NAMALWA (cell line): ENCODE measurements around the gene ITK.

Experiments used
- DNase-seq: peaks from one replicate; pipeline ENCODE4 v3.0.0-alpha.2; 2015; ENCODE audit warnings: low spot score

ITK gene

DNA sequence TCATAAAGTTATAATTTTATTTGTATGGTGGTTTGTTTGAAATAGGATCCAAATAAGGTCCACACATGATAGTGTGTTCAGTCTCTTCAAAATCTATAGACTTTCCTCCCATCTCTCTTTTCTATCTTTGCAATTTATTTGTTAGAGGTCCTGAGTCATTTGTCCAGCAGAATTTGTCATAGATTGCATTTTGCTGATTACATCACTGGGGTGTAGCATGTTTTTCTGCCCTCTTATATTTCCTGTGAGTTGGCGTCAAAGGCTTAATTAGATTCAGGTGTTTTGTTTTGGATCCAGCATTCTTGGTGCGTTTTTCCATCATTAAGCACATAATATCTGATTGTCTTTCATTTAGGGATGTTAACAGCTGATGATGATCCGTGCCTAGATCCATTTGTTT lies 100.3 kb downstream of the ITK start:
- DNase-seq = no peak

DNA sequence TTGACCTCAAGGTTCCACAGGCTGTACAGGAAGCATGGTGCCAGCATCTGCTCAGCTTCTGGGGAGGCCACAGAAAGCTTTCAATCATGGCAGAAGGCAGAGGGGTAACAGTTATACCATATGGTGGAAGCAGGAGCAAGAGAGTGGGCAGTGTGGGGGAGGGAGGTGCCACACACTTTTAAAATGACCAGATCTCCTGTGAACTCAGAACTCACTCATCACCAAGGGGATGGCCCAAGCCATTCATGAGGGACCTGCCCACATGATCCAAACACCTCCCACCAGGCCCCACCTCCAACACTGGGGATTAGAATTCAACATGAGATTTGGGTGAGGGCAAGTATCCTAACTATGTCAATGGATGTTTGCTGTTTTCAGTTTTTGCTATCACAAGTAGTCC lies 101.5 kb downstream of the ITK start:
- DNase-seq = no peak

- DNase-seq = peak; percentile 77
Observed at GRCh38 chr5:157283434-157283833, 102.8 kb downstream of the ITK start.

DNA sequence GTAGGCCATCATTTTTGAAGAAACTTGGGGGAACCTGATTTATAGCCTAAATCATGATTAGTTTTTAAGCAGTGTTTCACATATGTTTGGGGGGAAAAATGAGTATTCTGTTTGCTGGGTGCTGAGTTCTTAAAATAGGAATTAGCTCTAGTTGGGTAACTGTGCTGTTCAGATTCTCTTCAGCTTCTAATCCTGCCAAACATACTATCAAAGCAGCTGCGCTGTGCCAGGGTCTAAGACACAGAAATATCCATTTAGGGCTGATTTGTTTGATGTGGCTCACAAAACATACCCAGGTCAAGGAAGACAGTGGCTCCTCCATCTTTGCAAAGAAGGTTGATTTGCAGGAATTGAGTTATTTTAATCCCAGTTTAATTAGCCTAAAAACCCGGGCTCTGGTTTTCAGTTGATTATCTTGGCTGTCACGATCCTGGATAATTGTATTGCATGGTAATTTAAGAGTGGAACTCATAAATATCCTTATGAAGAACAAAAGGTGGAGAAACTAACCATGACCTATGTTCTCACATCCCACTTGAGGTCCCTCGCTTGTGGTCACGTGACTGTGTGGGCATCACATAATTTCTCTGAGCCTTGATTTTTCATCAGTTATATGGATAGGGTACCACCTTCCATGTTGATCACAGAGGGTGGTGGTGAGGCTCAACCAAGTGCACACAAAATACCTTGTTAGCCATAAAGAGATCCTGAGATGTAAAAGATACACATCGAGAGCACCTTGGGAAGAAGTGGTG lies 104.0 kb downstream of the ITK start:
- no peak for DNase-seq

- DNase-seq = no peak
Observed at GRCh38 chr5:157285310-157286035, 104.8 kb downstream of the ITK start.

GRCh38 chr5:157286761-157287211 lies 106.1 kb downstream of the ITK start:
- DNase-seq = no peak

- no peak for DNase-seq
Observed at GRCh38 chr5:157288405-157289163, 107.9 kb downstream of the ITK start.

GRCh38 chr5:157289164-157289819 lies 108.7 kb downstream of the ITK start:
- no peak for DNase-seq

DNA sequence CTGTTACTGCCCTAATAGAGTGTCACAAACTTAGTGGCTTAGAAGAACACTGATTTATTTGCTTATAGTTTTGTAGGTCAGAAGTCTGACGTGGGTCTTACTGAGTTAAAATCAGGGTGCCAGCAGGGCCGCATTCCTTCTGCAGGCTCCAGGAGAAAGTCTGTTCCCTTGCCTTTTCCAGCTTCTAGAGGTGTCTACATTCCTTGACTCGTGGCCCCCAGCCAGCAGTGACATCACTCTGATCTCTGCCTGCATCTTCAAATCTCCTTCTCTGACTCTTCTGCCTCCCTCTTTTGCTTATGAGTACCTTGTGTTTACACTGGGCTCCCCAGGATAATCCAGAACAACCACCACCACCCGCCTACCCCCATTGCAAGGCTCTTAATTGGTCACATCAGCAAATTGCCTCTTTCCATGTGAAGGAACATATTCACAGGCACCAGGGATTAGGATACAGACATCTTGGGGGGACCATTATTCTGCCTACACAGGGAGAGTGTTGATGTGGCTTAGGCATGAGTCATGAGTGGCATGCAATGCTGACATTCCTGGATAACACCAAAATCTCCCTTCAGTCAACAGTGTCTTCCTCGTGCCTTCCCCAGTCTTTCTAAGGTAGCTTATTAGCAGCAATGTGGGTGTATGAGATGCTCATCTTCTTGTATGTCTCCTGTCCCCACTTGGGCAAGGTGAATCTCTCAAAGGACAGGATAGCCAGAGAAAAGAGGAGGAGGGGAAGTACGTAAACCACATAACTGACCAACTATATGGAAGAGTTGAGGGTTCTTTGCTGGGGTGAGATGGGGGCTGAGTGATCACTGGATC lies 109.7 kb downstream of the ITK start:
- DNase-seq = no peak

DNA sequence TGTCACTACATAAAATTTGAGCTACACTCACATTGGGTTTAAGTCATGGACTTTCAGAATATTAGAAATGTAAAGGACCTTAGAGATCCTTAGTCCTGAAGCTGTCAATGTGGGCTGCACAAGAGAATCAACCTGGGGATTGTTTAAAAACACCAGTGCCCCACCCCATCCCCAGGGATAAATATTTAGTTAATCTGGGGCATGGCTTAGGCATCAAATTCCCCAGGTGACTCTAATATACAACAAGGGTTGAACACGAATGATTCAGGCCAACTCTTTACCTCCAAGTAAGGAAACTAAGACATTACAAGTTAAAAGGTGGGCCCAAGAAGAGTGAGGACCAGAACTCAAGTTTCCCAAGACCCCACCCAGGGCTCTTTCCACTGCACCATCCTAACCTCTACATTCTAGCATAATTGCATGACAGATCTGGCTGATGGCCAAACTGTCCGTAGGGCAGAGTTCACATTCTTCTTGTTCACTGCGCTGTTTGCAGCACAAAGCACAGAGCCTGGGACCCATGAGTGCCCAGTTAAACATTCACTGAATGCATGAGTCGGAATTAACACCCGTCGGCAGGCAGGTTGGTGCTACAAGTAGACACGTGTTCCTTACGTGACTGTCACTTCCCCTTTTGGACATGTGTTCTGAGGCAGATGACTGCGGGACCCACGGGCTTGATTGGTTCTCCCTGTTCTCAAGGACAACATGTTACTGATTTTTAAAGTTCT lies 110.5 kb downstream of the ITK start:
- peak; percentile 76 for DNase-seq

DNA sequence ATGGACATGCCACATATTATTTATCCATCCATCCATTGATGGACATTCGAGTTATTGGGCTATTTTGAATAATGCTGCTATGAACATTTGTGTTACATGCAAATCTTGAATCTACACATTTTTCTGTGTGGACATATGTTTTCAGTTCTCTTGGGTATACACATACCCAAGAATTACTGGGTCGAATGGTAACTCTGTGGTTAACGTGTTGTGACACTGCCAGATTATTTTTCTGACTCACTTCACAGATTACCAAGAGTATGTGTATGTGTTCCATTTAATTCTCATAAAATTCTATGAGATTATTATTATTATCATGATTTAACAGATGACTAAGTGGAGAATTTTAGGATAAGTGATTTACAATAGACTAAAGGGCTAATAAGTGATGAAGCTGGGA lies 112.0 kb downstream of the ITK start:
- no peak for DNase-seq

DNA sequence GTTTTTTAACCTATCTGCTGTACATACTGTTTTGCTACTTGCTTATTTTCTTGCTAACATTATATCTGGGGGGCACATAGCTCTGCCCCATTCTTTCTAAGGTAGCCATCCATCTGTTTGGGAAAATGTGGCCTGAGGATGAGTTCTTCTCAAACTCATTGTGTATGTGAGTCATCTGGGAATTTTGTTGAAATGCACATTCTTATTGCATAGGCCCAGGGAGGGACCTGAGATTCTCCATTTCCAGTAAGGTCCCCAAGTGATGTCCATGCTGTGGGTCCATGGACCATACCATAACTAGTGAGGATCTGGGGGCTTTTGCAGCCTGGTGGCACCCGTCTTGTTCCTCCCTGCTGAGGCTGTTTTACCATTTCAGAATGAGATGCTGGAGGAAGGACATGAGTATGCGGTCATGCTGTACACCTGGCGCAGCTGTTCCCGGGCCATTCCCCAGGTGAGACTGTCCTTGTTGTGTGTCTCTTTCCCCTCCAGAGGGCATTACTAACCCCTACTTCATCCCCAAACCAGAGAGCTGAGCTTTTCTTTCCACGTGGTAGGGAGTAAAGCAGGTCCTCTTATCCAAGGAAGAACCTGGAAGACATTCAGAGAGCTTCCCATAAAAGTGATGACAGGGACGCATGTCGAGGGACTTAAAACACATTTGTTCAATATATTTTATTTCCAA lies 113.9 kb downstream of the ITK start:
- no peak for DNase-seq

DNA sequence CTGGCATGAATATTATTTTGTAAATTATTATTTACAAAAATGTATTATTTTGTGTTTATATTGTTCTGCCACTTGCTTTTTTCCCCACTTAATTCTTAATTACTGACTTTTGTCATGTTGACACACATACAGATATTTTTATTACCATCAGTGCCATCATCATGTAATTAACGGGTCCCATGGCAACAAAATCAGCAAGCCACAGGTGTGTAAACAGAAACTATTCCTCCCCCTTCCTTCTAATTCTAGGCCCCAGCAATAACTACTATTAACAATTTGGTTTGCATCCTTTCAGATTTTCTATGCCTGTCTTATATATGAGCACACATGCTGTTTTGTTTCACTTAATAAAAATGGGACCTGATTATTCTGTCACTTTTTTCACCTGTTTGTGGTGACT lies 114.6 kb downstream of the ITK start:
- DNase-seq = peak; percentile 35

GRCh38 chr5:157300564-157300963 lies 119.9 kb downstream of the ITK start:
- DNase-seq = no peak

- DNase-seq = no peak
Observed at GRCh38 chr5:157301066-157301465, 120.4 kb downstream of the ITK start.

- no peak for DNase-seq
Observed at GRCh38 chr5:157303023-157303422, 122.4 kb downstream of the ITK start.

DNA sequence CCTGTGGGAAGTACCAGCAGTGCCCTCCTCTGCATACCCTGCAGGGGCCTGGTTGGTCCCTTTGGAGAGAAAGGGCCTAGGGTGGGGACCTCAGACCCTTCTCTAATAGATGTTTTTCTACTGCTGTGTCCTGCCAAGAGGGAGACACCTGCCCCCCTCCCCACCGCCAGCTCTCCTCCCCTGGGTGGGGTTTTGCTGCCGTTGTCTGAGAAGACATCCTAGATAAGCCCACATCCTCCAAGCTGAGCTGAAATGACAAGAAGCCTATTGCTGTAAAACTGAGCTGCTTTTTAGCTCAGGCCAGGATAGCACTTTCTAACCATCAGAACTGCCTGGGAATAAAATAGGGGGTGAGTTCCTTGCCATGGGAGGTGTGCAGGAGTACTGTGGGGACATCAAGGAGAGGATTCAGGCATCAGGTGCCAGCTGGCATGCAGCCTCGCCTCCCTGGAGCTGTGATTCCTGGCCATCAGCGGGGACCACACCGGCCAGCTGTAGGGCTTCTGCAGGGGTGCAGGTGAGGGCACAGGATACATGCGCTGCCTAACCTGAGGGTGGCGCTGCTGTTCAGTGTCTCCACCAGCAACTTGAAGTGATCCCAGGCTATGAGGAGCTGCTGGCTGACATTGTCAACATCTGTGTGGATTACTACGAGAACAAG lies 123.2 kb downstream of the ITK start:
- DNase-seq = no peak
